NT2/D1 (cell line): ENCODE data around the gene HOXB2.

Source experiments
- SUZ12 ChIP-seq: IDR thresholded peaks from 2 replicates; pipeline ENCODE4 v1.6.1; 2011; ENCODE audit not compliant: insufficient read length, insufficient read depth; ENCODE audit errors: extremely low read depth
- YY1 ChIP-seq: IDR thresholded peaks from 2 replicates; pipeline ENCODE4 v1.6.1; 2011; ENCODE audit not compliant: insufficient read length, insufficient read depth
- ZNF274 ChIP-seq: IDR thresholded peaks from 2 replicates; pipeline ENCODE4 v1.6.1; 2011; ENCODE audit warnings: mild to moderate bottlenecking, low read depth, low read length

- TF ChIP-seq ZNF274 (no peak), YY1 (no peak), SUZ12 (no peak)
Measured at GRCh38 chr17:48540213-48540612, 4.7 kb downstream of the HOXB2 start.
